ENCODE measurements around the gene GLP2R.

Gene GLP2R

GRCh38 chr17:9843152-9844010 lies 17.7 kb downstream of the GLP2R start:
- no peak overlapping the region for H3K27ac ChIP-seq

GRCh38 chr17:9844153-9844552 lies 18.4 kb downstream of the GLP2R start:
- Histone ChIP-seq H3K9ac (no peak overlapping the region), H3K27ac (no peak overlapping the region), H2AFZ (no peak overlapping the region), H3K79me2 (no peaks in the 10 kb centered on the region), H3K4me1 (no peaks in the 10 kb centered on the region), H3K9me3 (ENCODE audit: control insufficient read depth, low read length) (no peaks in the 10 kb centered on the region), H3K4me2 (ENCODE audit: low read length) (no peak overlapping the region), H3K4me3 (ENCODE audit: low read depth, low read length) (no peak overlapping the region), H3K36me3 (ENCODE audit: control insufficient read depth, insufficient read depth, low read length) (no peaks in the 10 kb centered on the region), H3K27me3 (ENCODE audit: control insufficient read depth, insufficient read depth, low read length) (no peaks in the 10 kb centered on the region)
- TF ChIP-seq CTCF (IDR thresholded peaks at IDR 0.05) = no peak

More at GRCh38 chr17:9843152-9844010, 17.7 kb downstream of the GLP2R start:
- no peaks in the 10 kb centered on the region for H3K27me3 ChIP-seq (ENCODE audit: control insufficient read depth, insufficient read depth, low read length)
- H3K36me3 ChIP-seq (ENCODE audit: control insufficient read depth, insufficient read depth, low read length) = no peaks in the 10 kb centered on the region
- H3K4me2 ChIP-seq (ENCODE audit: low read length) = no peak overlapping the region
- no peaks in the 10 kb centered on the region for H3K79me2 ChIP-seq
- H3K4me1 ChIP-seq = no peaks in the 10 kb centered on the region
- no peak overlapping the region for H3K4me3 ChIP-seq (ENCODE audit: low read depth, low read length)
- H3K9me3 ChIP-seq (ENCODE audit: control insufficient read depth, low read length) = no peaks in the 10 kb centered on the region
- no peak for TF ChIP-seq CTCF (IDR thresholded peaks at IDR 0.05)
- no peak overlapping the region for H2AFZ ChIP-seq
- H3K9ac ChIP-seq = no peak overlapping the region

GRCh38 chr17:9845306-9845705 lies 19.6 kb downstream of the GLP2R start:
- no peak overlapping the region for H2AFZ ChIP-seq
- H3K9me3 ChIP-seq (ENCODE audit: control insufficient read depth, low read length) = no peaks in the 10 kb centered on the region
- H3K4me1 ChIP-seq = no peaks in the 10 kb centered on the region
- H3K4me3 ChIP-seq (ENCODE audit: low read depth, low read length) = no peak overlapping the region
- H3K4me2 ChIP-seq (ENCODE audit: low read length) = no peak overlapping the region
- no peaks in the 10 kb centered on the region for H3K27me3 ChIP-seq (ENCODE audit: control insufficient read depth, insufficient read depth, low read length)
- no peak overlapping the region for H3K9ac ChIP-seq
- no peaks in the 10 kb centered on the region for H3K36me3 ChIP-seq (ENCODE audit: control insufficient read depth, insufficient read depth, low read length)
- no peaks in the 10 kb centered on the region for H3K79me2 ChIP-seq
- no peak overlapping the region for H3K27ac ChIP-seq
- TF ChIP-seq CTCF (IDR thresholded peaks at IDR 0.05) = no peak

- no peaks in the 10 kb centered on the region for H3K79me2 ChIP-seq
- no peak overlapping the region for H3K4me2 ChIP-seq (ENCODE audit: low read length)
- H2AFZ ChIP-seq = no peak overlapping the region
- no peak for TF ChIP-seq CTCF (IDR thresholded peaks at IDR 0.05)
- H3K9me3 ChIP-seq (ENCODE audit: control insufficient read depth, low read length) = no peaks in the 10 kb centered on the region
- H3K4me3 ChIP-seq (ENCODE audit: low read depth, low read length) = no peak overlapping the region
- no peak overlapping the region for H3K9ac ChIP-seq
- H3K27me3 ChIP-seq (ENCODE audit: control insufficient read depth, insufficient read depth, low read length) = no peaks in the 10 kb centered on the region
- no peak overlapping the region for H3K27ac ChIP-seq
- no peaks in the 10 kb centered on the region for H3K4me1 ChIP-seq
- no peaks in the 10 kb centered on the region for H3K36me3 ChIP-seq (ENCODE audit: control insufficient read depth, insufficient read depth, low read length)
These were observed 24.4 kb downstream of the GLP2R start for GRCh38 chr17:9850151-9850550.

DNA sequence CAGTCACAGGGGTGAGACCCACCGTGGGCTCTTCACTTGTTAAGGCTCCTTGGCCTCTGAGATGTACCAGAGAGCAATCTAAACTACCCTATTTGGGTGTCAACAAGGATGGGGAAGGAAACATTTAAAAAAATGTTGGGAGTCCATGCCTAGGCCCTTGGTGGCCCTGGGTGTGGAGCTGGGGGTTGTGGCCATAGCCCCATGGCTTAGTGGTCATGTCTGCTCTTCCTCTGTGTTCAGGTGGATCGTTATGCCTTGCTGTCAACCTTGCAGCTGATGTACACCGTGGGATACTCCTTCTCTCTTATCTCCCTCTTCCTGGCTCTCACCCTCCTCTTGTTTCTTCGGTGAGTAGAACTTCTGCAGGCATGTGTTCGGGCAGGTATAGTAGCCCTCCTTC lies 28.5 kb downstream of the GLP2R start:
- Histone ChIP-seq H3K4me1 (no peaks in the 10 kb centered on the region), H3K4me2 (ENCODE audit: low read length) (no peak overlapping the region), H3K79me2 (no peaks in the 10 kb centered on the region), H3K9me3 (ENCODE audit: control insufficient read depth, low read length) (peaks cover 3% of the 10 kb centered on the region), H3K27ac (no peak overlapping the region), H3K9ac (no peak overlapping the region), H3K4me3 (ENCODE audit: low read depth, low read length) (no peak overlapping the region), H3K36me3 (ENCODE audit: control insufficient read depth, insufficient read depth, low read length) (no peaks in the 10 kb centered on the region), H2AFZ (no peak overlapping the region), H3K27me3 (ENCODE audit: control insufficient read depth, insufficient read depth, low read length) (no peaks in the 10 kb centered on the region)
- no peak for TF ChIP-seq CTCF (IDR thresholded peaks at IDR 0.05)
